GM23338 (cell line): ENCODE measurements around the gene TNRC18. TPM values are rescaled to one million over a fixed set of nuclear protein-coding genes. Genes with fewer than 3 reads are reported as not detected.
A peak's percentile ranks its signal among the peaks of the same experiment; 100 is the strongest.

ENCODE experiments used
- ATAC-seq: fragments of 200-7000 bp; cut with Tn5 transposase; 3 replicates; pipeline ENCODE4 v1.9.1; 2020
- DNase-seq: peaks from one replicate; pipeline ENCODE4 v3.0.0-alpha.2; 2015; ENCODE audit warnings: low spot score
- H2AFZ ChIP-seq: fragments of 200-600 bp; sonication (generic); 2 replicates; pipeline ENCODE4 v1.8.0; 2016; ENCODE audit warnings: antibody characterized with exemption, mild to moderate bottlenecking, moderate library complexity
- H3F3A ChIP-seq: fragments of 200-600 bp; sonication (generic); replicated peaks from 2 replicates; pipeline ENCODE4 v1.8.0; 2017; ENCODE audit warnings: antibody characterized with exemption, mixed run types, low read depth
- H3K27ac ChIP-seq: fragments of 200-600 bp; sonication (generic); 2 replicates; pipeline ENCODE4 v1.6.1; 2016; ENCODE audit warnings: low read depth
- H3K27me3 ChIP-seq: fragments of 200-600 bp; sonication (generic); 2 replicates; pipeline ENCODE4 v1.8.0; 2016; ENCODE audit warnings: mild to moderate bottlenecking, mixed run types, moderate library complexity; ENCODE audit not compliant: insufficient read depth
- H3K36me3 ChIP-seq: fragments of 200-600 bp; sonication (generic); 2 replicates; pipeline ENCODE4 v1.8.0; 2016; ENCODE audit warnings: mild to moderate bottlenecking; ENCODE audit not compliant: insufficient read depth
- H3K4me1 ChIP-seq: fragments of 200-600 bp; sonication (generic); 2 replicates; pipeline ENCODE4 v1.8.0; 2016; ENCODE audit warnings: mild to moderate bottlenecking, moderate library complexity; ENCODE audit not compliant: insufficient read depth
- H3K4me2 ChIP-seq: fragments of 200-600 bp; sonication (generic); 2 replicates; pipeline ENCODE4 v1.7.1; 2017; ENCODE audit warnings: mixed run types
- H3K4me3 ChIP-seq: fragments of 200-600 bp; sonication (generic); 2 replicates; pipeline ENCODE4 v1.6.1; 2016; ENCODE audit warnings: mixed run types
- H3K79me2 ChIP-seq: fragments of 200-600 bp; sonication (generic); replicated peaks from 2 replicates; pipeline ENCODE4 v1.8.0; 2017; ENCODE audit warnings: mild to moderate bottlenecking; ENCODE audit not compliant: insufficient read depth
- H3K9me2 ChIP-seq: fragments of 200-600 bp; sonication (generic); 2 replicates; pipeline ENCODE4 v1.8.0; 2017; ENCODE audit not compliant: insufficient read depth
- H4K20me1 ChIP-seq: fragments of 200-600 bp; sonication (generic); replicated peaks from 2 replicates; pipeline ENCODE4 v1.8.0; 2017; ENCODE audit warnings: mild to moderate bottlenecking; ENCODE audit not compliant: insufficient read depth
- H3K27ac Mint-ChIP-seq: 2 replicates; pipeline ENCODE4 v1.8.0; 2020; ENCODE audit warnings: inconsistent platforms, mild to moderate bottlenecking, moderate library complexity, mixed read lengths
- H3K27me3 Mint-ChIP-seq: 3 replicates; pipeline ENCODE4 v1.8.0; 2022; ENCODE audit warnings: low read depth, mild to moderate bottlenecking, moderate library complexity, mixed read lengths, inconsistent platforms; ENCODE audit not compliant: insufficient read depth, poor library complexity
- H3K36me3 Mint-ChIP-seq: 3 replicates; pipeline ENCODE4 v1.8.0; 2021; ENCODE audit warnings: low read depth, mild to moderate bottlenecking, inconsistent platforms, moderate library complexity, mixed read lengths
- H3K4me1 Mint-ChIP-seq: 3 replicates; pipeline ENCODE4 v1.8.0; 2020; ENCODE audit warnings: mild to moderate bottlenecking, inconsistent platforms, mixed read lengths
- H3K4me3 Mint-ChIP-seq: 3 replicates; pipeline ENCODE4 v1.8.0; 2021; ENCODE audit warnings: moderate library complexity, mild to moderate bottlenecking, inconsistent platforms, mixed read lengths
- H3K9me3 Mint-ChIP-seq: 3 replicates; pipeline ENCODE4 v1.8.0; 2020; ENCODE audit warnings: moderate library complexity, mild to moderate bottlenecking, inconsistent platforms, mixed read lengths
- CREB1 ChIP-seq: fragments of 250-450 bp; sonication (Bioruptor Pico); IDR thresholded peaks from 2 replicates; pipeline ENCODE4 v1.5.0; 2020; ENCODE audit warnings: low read depth, mild to moderate bottlenecking, moderate library complexity
- CTCF ChIP-seq, 2 experiments: fragments of 200-600 bp in 1 of 2; sonication (generic) in 1 of 2; conservative IDR thresholded peaks; 2 replicates each; pipeline versions ENCODE4 v1.5.1 to v1.6.1; 2016 to 2017; ENCODE audit warnings: antibody characterized with exemption in 2 of 2, low read depth in 2 of 2, mild to moderate bottlenecking in 2 of 2, moderate library complexity in 1 of 2
- EZH2 ChIP-seq: fragments of 200-600 bp; sonication (generic); IDR thresholded peaks from one replicate; pipeline ENCODE4 v1.8.0; 2017; ENCODE audit warnings: antibody characterized with exemption, mild to moderate bottlenecking, low read depth; ENCODE audit not compliant: unreplicated experiment
- JUNB ChIP-seq: IDR thresholded peaks from one replicate; pipeline ENCODE4 v1.6.1; 2016; ENCODE audit warnings: antibody characterized with exemption; ENCODE audit not compliant: unreplicated experiment
- NANOG ChIP-seq: IDR thresholded peaks from 2 replicates; pipeline ENCODE4 v1.6.1; 2016; ENCODE audit warnings: antibody characterized with exemption, borderline replicate concordance
- POLR2AphosphoS5 ChIP-seq: IDR thresholded peaks from 2 replicates; pipeline ENCODE4 v1.6.1; 2016; ENCODE audit warnings: antibody characterized with exemption, low read depth
- STAT1 ChIP-seq: IDR thresholded peaks from one replicate; pipeline ENCODE4 v1.6.1; 2016; ENCODE audit warnings: antibody characterized with exemption; ENCODE audit not compliant: unreplicated experiment
- ZNF114 ChIP-seq: fragments of 250-450 bp; sonication (Bioruptor Pico); IDR thresholded peaks from 2 replicates; pipeline ENCODE4 v1.5.0; 2020; ENCODE audit warnings: mild to moderate bottlenecking, moderate library complexity
- ZNF331 ChIP-seq: fragments of 250-450 bp; sonication (Bioruptor Pico); IDR thresholded peaks from 2 replicates; pipeline ENCODE4 v1.5.0; 2020; ENCODE audit warnings: low read depth, mild to moderate bottlenecking, moderate library complexity
- ZNF462 ChIP-seq: fragments of 250-450 bp; sonication (Bioruptor Pico); IDR thresholded peaks from 2 replicates; pipeline ENCODE4 v1.5.0; 2020; ENCODE audit warnings: mild to moderate bottlenecking, moderate library complexity
- polyA plus RNA-seq: library from polyadenylated mRNA; unstranded; fragments of >200 nt; fragmentation: Nextera tagmentation; extraction: Ambion mirVana; gene quantifications from 2 replicates; pipeline ENCODE4 v1.2.1, GENCODE V29; 2016
- total RNA-seq: library from RNA; depleted of rRNA; stranded (reverse); fragments of >200 nt; shearing (Covaris generic); gene quantifications from 2 replicates; pipeline ENCODE4 v1.2.3, GENCODE V29; 2014

TNRC18 gene
- total and polyA plus RNA-seq, 2 experiments from 2014 or later = 2.1 to 17.5 TPM

GRCh38 chr7:5352440-5353010 is 71.1 kb downstream of the TNRC18 start:
- no peak overlapping the region for H2AFZ ChIP-seq
- H3K4me2 ChIP-seq = no peak overlapping the region
- H3K9me2 ChIP-seq = no peaks in the 10 kb centered on the region
- Mint-ChIP-seq H3K4me3 (peak overlapping the region; percentile 54; the same call in 1 of the 3 replicates), H3K27me3 (peaks cover 76% of the 10 kb centered on the region), H3K36me3 (peaks cover 14% of the 10 kb centered on the region; the same call in 2 of the 3 replicates), H3K9me3 (peaks cover 3% of the 10 kb centered on the region; the same call in 2 of the 3 replicates), H3K27ac (no peak overlapping the region), H3K4me1 (peaks cover 47% of the 10 kb centered on the region)
- no peaks in the 10 kb centered on the region for H3K36me3 ChIP-seq
- DNase-seq (no peak), ATAC-seq (no peak)
- H3K4me1 ChIP-seq = peaks cover 30% of the 10 kb centered on the region; the same call in 1 of the 2 replicates
- 0 out of 2 replicates have a peak, but pooled peaks cover 8% of the 10 kb centered on the region for H3F3A ChIP-seq
- peaks cover 43% of the 10 kb centered on the region for H3K27me3 ChIP-seq
- TF ChIP-seq CTCF (conservative IDR thresholded peaks at IDR 0.05; ENCODE audit: low read depth in 2 of 2) (no peak), JUNB (no peak), POLR2AphosphoS5 (no peak), NANOG (no peak), CREB1 (CRISPR knock-in tag) (no peak), STAT1 (no peak), ZNF331 (no peak), ZNF462 (CRISPR knock-in tag) (no peak), ZNF114 (CRISPR knock-in tag) (no peak), EZH2 (no peak)
- no peak overlapping the region for H3K27ac ChIP-seq
- H4K20me1 ChIP-seq = no peaks in the 10 kb centered on the region
- no peaks in the 10 kb centered on the region for H3K79me2 ChIP-seq
- no peak overlapping the region for H3K4me3 ChIP-seq
